Measurements from ENCODE around the gene ZNF319. TPM values are rescaled to one million over a fixed set of nuclear protein-coding genes. Genes with fewer than 3 reads are reported as not detected.
A peak's percentile ranks its signal among the peaks of the same experiment; 100 is the strongest.

ZNF319 gene
- 5.6 and 5.7 TPM in 2 replicates for total RNA-seq (2014; rRNA removed; shearing (Covaris generic))

DNA sequence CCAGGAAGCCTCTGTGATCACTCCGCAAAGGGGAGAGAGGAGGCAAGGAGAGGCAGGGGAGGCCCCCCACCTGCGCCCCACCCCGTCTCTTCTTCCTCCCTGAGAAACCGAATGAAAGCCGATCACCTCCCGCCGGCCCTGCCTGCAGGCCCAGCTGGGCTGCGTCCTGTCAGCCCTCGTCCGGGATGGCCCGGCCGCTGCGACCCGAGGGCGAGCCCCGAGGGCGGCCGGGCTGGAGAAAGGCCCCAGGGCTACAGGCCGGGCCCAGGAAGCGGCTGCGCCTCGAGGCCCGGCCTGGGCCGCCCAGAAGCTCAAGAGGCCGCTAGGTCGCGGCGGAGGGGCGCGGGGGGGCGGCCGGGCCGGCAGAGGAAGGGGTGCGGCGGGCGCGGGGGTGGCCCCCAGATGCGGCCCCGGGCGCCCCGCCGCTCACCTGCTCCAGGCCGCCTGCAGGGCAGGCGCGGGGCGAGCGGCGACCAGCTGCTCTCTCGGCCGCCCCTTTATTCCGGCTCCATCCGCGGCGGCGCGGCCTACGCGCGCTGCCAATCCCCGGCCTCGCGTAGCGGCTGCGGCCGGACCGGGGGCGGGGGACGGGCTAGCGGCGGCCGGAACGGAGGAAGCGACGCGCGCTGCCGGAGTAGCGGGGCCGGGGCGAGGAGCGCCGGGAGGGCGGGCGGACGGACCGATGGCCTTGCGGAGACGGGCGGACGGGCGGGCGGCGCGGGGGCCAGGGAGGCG, at the start of gene ZNF319:
Gene ZNF319, minus strand, starts transcription at position 702 of the 735 bp plus-strand sequence. CDS start 2,407 bp downstream, outside the sequence.
- Histone ChIP-seq H3K4me1 (no peaks in the 10 kb centered on the region), H3K36me3 (no peaks in the 10 kb centered on the region), H3K27ac (peak within 1 kb of the TSS; percentile 30; the same call in 1 of the 2 replicates), H3K9me3 (replicated peaks) (no peaks in the 10 kb centered on the region), H3K27me3 (no peaks in the 10 kb centered on the region), H3K4me3 (peak within 1 kb of the TSS; percentile 64)
- peak in 1 of 2 experiments; percentile 44 for DNase-seq

DNA sequence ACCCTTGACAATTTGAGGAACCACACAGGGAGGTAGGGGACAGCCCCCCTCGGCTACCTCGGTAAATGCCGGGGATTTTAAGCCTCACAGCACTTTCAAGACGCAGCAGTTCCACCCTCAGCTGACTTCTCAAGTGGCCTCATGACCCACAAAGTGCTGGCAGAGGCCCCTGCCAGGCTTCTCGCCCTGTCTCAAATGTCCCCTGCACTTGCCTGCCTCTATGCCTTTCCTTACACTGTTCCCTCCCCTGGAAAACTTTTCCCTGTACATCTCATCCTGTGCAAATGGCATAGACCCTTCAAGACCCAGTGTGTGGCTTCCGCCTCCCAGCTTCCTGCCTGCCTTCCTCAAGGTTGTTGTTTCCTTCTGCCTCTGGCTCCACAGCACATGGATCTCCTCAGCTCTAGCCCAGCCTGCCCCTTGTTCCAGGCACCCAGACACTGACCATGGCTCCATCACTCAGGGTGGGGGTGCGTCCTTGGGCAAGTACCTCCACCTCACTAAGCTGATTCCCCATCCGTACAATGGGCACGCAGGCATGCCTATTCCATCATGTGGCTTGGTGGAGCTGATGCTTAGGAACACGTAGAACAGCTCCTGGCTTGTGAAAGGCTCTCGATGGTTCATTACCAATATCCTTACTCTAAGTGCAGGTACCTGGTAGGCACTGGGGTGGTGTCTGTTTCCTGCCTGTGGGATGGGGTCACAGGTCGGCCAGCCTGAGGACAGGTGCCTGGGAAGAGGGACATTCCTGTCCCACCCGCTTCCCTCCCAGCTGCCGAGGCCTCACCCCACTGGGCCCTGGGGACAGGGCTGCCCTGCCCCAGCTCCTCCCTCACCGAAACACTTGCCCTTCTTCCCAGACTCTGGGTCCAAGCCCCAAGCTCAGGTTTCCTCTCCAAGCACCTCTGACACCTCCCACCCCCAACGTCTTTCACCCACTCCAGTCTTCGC, 49.0 kb upstream of the ZNF319 start:
- Histone ChIP-seq H3K4me3 (no peak overlapping the region), H3K9me3 (replicated peaks) (no peaks in the 10 kb centered on the region), H3K4me1 (peaks cover 3% of the 10 kb centered on the region; the same call in 1 of the 2 replicates), H3K36me3 (no peaks in the 10 kb centered on the region), H3K27ac (no peak overlapping the region), H3K27me3 (peaks cover 18% of the 10 kb centered on the region)
- DNase-seq: no peak

DNA sequence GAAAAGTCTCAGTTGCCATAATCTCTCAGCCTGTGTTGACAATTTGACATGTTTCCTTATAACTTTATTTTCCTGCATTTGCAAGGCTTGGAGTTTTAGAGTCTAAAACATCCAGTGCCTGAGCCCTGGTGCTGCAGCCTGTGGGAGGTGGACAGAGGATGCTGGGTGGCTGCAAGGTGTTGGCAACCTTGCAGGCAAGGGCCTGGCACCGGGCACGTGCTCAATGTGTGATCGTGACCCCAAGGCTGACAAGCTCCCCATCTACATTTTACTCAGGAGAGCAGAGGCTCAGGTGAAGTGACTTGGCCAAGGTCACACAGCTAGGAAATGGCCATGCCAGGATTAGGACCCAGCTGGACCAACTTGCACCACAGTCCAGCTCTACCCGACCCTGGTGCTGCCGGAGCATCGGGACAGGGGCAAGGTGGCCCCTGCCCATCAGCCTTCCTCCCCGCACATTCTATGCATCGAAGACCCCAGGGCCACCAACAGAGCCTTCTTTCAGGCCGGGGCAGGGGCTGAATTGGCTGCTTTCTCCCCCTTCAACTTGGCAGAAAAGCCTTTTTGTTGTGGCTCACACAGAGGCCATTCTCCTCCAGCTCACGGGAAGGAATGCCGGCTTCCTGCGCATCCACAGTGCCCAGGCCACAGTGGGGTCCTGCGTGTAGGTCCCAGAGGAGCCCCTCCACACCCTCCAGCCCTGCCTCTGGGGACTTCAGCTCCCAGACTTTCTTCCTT, 48.2 kb upstream of the ZNF319 start:
- no peak for DNase-seq
- Histone ChIP-seq H3K9me3 (replicated peaks) (no peaks in the 10 kb centered on the region), H3K4me3 (no peak overlapping the region), H3K4me1 (peaks cover 3% of the 10 kb centered on the region; the same call in 1 of the 2 replicates), H3K36me3 (no peaks in the 10 kb centered on the region), H3K27me3 (peaks cover 18% of the 10 kb centered on the region), H3K27ac (no peak overlapping the region)

DNA sequence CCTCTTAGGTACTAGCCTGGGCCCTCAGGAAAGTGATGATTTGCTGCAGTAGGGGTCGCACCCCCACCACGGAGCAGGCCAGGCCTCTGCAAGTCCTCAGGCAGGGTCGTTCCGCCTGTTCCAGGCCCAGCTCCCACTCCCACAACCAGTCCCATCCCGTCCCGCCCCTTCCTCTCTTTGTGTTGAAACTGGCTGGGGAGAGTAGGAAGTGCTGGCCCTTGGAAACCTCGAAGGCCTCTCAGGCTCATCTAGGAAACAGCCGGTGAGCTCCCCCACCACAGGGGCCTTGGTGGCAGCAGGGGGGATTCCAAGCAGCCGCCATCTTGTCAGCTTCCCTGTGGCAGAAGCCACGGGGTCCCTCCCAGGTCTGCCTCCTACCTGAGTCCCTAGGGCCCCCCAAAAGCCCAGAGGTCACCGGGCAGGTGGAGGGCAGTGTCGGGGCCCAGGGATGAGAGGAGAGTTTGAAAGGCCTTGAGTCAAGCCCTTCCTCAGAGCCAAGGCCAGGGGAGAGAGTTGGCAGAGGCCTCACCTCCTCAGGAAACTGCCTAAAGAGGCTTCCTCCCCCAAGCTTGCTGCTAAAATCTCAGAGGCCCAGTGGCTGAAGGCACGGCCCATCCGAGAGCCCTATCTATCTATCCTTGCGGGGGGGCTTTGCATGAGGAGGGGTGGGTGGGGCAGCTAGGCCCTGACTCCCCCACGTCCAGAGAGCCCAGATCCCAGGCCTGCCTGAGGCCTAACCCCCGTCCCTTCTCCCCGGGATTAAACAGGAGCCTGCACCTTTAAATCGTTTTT, 47.3 kb upstream of the ZNF319 start:
- no peak overlapping the region for H3K27ac ChIP-seq
- no peaks in the 10 kb centered on the region for H3K9me3 ChIP-seq (replicated peaks)
- H3K4me1 ChIP-seq: peaks cover 3% of the 10 kb centered on the region; the same call in 1 of the 2 replicates
- H3K4me3 ChIP-seq: no peak overlapping the region
- H3K27me3 ChIP-seq: peaks cover 18% of the 10 kb centered on the region
- H3K36me3 ChIP-seq: no peaks in the 10 kb centered on the region
- no peak for DNase-seq

DNA sequence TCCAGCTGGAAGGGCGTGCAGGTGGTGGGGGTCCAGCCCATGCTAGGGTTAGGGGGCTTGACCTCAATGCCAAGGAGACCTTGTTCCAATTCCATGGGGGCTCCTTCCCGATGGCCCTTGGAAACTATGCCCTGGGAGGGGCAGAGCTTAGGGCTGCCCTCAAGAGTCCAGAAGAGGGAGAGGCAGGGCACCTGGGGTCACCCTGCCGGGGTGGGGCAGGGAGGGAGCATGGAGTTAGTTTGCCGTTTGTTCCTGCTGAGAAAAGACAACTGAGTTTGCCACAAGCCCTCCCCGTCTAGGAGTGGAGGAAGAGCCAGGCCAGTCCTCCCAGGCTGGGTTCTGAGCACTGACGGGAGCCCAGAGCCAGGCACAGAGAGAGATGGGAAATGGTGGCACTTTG, 46.5 kb upstream of the ZNF319 start:
- Histone ChIP-seq H3K27ac (no peak overlapping the region), H3K4me1 (peaks cover 3% of the 10 kb centered on the region; the same call in 1 of the 2 replicates), H3K9me3 (replicated peaks) (no peaks in the 10 kb centered on the region), H3K36me3 (no peaks in the 10 kb centered on the region), H3K4me3 (no peak overlapping the region), H3K27me3 (peaks cover 18% of the 10 kb centered on the region)
- DNase-seq: no peak

DNA sequence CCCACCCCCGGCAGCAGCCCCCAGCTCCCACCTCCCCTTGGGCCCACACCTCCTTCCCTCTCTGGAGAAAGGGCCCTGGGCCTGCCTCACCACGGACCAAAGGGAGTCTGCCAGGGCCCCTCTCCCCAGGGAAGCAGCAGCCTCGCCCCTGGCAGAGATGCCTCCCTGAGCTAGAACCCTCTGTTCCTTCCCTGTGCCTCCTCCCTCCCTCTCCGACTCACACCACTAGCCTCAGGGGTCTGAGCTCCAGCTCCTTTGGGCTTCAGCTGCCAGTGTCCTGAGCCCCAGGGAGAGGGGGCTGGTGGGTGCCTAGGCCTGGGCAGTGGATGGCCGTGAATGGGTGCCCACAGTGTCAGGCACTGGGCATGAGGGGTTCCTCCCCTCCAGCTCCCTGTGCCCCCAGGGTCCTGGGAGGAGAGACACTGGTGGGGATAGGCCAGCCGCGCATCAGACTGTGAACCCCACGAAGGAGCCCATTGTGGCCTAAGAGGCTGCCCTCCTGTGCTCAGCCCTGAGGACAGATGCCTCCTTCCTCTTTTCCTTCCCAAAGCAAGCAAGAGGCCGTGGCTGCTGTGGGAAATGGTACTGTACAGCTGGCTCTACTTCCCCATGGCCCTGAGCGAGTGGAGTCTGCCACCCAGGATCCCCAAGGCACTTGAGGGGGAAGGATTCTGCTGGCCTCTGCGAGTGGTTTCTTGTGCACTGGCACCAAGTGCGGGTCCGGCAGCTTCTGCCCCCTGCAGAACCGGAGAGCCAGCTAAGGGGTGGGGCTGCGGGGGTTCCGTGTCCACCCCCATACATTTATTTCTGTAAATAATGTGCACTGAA, 45.8 kb upstream of the ZNF319 start:
- Histone ChIP-seq H3K27ac (no peak overlapping the region), H3K9me3 (replicated peaks) (no peaks in the 10 kb centered on the region), H3K4me3 (no peak overlapping the region), H3K36me3 (no peaks in the 10 kb centered on the region), H3K4me1 (peaks cover 3% of the 10 kb centered on the region; the same call in 1 of the 2 replicates), H3K27me3 (peaks cover 18% of the 10 kb centered on the region)
- DNase-seq: no peak

DNA sequence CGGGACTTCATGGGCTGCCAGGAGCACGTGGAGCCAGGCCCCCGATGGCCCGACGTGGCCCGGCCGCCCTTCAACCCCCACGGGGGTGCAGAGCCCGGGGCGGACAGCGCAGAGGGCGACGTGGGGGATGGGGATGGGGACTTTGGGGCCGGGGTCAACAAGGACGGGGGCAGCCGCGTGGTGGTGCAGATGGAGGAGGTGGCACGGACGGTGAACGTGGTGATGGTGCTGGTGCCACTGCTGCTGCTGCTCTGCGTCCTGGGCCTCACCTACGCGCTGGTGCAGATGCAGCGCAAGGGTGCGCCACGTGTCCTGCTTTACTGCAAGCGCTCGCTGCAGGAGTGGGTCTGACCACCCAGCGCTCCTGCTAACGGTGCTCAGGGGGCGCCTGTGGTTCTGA, 44.6 kb upstream of the ZNF319 start:
- no peak overlapping the region for H3K27ac ChIP-seq
- DNase-seq: no peak
- no peaks in the 10 kb centered on the region for H3K9me3 ChIP-seq (replicated peaks)
- no peaks in the 10 kb centered on the region for H3K36me3 ChIP-seq
- H3K27me3 ChIP-seq: peaks cover 18% of the 10 kb centered on the region
- peaks cover 2% of the 10 kb centered on the region; the same call in 1 of the 2 replicates for H3K4me1 ChIP-seq
- H3K4me3 ChIP-seq: no peak overlapping the region

DNA sequence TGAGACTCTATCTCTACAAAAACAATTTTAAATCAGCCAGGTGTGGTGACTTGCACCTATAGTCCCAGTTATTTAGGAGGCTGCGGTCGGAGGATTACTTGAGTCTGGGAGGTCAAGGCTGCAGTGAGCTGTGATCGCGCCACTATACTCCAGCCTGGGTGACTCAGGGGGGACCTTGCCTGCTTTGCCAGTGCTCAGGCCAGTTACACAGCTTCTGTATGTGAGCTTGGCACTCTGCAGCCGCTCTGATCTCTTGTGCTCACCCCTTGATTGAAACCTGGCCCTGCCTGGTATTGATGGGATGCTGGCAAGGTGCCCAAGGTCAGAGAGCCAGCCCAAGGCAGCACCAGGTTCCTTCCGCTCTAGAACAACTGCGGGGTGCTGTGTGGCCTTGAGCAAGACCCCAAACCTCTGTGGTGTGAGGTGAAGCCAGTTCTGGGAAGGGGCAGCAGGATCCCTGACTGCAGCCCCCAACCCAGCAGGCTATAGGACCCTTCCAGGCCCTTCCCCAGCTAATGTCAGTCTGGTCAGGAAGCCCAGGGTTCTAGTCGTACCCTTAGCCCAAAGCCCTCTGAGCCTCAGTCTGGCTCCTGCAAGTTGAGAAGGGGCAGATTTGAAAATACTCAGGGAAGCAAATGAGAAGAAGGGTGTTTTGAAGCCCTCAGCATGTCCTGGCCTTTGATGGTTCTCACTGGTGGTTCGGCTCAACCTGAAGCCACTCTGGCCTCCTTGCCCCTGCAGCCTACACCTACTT, 44.0 kb upstream of the ZNF319 start:
- H3K4me1 ChIP-seq: no peaks in the 10 kb centered on the region
- no peak for DNase-seq
- no peak overlapping the region for H3K27ac ChIP-seq
- H3K36me3 ChIP-seq: no peaks in the 10 kb centered on the region
- H3K27me3 ChIP-seq: peaks cover 17% of the 10 kb centered on the region
- H3K4me3 ChIP-seq: no peak overlapping the region
- no peaks in the 10 kb centered on the region for H3K9me3 ChIP-seq (replicated peaks)

DNA sequence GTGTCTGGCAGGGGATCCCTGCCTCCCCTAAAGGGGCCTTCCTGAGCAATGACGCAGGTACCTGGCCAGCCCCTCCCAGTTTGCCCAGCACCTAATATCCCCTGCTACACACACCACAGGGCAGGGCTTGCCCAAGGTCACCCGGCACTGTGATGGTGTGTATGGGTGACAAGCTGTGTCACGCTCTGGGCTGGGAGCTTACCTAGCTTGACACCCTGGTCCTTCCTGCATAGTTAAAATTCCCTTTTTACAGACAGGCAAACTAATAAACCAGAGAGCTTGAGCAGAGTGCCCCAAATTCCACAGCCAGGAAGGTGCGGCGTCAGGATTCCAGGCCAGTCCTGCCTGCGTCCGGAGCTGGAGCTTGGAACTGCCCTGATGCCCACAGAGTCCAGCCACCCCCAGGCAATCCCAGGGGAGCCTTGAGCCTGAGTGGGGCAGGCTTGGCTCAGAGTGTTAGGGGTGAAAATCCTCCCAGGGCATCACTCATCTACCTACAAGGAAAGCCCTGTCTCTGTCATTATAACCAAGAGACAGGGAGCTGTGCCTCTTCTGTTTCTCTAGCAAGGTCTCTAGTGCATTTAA, 43.2 kb upstream of the ZNF319 start:
- Histone ChIP-seq H3K27me3 (peaks cover 11% of the 10 kb centered on the region; the same call in 1 of the 2 replicates), H3K27ac (no peak overlapping the region), H3K36me3 (no peaks in the 10 kb centered on the region), H3K9me3 (replicated peaks) (no peaks in the 10 kb centered on the region), H3K4me3 (no peak overlapping the region), H3K4me1 (no peaks in the 10 kb centered on the region)
- no peak for DNase-seq

DNA sequence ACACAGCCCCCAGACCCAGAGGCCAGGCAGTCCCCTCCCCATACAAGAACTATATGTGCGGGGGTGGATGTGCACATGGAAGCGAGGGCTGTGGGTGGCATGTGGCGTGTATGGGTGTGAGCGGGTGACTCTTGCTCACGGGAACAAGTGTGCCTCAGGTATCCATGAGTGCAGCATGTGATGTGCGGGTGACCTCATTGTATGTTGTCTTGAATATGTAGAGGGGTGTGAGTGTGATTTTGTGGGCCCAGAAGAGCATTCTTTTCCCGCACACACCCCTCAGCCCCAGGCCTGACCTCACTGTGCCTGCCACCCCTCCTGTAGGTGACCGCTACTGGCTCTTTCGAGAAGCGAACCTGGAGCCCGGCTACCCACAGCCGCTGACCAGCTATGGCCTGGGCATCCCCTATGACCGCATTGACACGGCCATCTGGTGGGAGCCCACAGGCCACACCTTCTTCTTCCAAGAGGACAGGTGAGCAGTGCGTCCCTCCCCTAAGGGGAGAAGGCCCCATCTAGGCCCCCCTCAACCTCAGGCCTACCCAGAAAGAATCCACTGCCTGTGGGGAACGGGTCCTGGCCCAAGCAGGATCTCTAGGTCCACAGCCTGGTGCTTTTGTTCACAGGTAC, 42.5 kb upstream of the ZNF319 start:
- H3K36me3 ChIP-seq: no peaks in the 10 kb centered on the region
- H3K27ac ChIP-seq: no peak overlapping the region
- 0 out of 2 replicates have a peak, but pooled peaks cover 6% of the 10 kb centered on the region for H3K27me3 ChIP-seq
- no peaks in the 10 kb centered on the region for H3K4me1 ChIP-seq
- no peak for DNase-seq
- no peak overlapping the region for H3K4me3 ChIP-seq
- H3K9me3 ChIP-seq (replicated peaks): no peaks in the 10 kb centered on the region

DNA sequence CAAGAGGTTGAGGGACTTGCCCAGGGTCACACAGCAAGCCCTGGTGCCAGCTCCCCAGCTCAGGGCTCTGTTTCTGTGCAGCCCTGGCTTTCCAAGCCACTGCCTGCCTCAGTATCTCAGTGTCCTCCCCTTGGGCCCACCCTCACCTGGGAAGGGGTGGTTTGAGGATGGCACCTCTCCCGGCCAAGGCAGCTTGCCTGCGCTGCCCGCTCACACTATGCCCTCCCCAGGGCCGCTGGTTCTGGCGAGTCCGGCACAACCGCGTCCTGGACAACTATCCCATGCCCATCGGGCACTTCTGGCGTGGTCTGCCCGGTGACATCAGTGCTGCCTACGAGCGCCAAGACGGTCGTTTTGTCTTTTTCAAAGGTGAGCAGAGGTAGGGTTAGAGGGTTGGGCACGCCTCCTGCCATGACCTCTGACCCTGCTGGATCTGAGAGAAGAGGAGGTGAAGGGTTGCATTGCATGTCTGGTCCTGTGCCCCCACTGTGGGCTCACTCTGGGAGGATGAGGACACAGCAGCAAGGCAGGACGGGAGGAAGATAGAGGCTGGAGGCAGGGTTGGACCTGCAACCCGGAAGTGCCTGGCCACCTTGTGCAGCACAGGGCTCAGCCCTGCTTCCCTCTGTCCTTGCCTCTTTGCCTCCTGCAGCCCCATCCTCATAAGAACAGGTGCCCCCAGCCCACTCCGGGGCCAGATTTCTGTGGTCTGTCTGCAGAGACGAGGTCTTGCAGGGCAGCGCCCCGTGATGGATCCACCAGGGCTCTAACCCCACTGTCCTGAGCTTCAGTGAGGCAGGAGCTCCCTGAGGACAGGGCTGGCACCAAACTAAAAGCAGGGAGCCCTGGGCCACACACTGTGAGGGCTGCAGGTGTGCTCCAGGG, 41.8 kb upstream of the ZNF319 start:
- Histone ChIP-seq H3K4me1 (no peaks in the 10 kb centered on the region), H3K27me3 (0 out of 2 replicates have a peak, but pooled peaks cover 2% of the 10 kb centered on the region), H3K27ac (no peak overlapping the region), H3K36me3 (no peaks in the 10 kb centered on the region), H3K9me3 (replicated peaks) (no peaks in the 10 kb centered on the region), H3K4me3 (no peak overlapping the region)
- DNase-seq: no peak
